HUES64 (cell line): ENCODE results near the gene ZBTB25.
A peak's percentile ranks its signal among the peaks of the same experiment; 100 is the strongest.

Source experiments
- H3K27ac ChIP-seq: 2 replicates; pipeline ENCODE4 v1.7.0; 2013; ENCODE audit warnings: low read depth, low read length, inconsistent platforms
- H3K27me3 ChIP-seq: 2 replicates; pipeline ENCODE4 v1.6.1; 2013; ENCODE audit warnings: mild to moderate bottlenecking, low read length; ENCODE audit not compliant: insufficient read depth
- H3K36me3 ChIP-seq: 2 replicates; pipeline ENCODE4 v1.6.1; 2013; ENCODE audit warnings: mild to moderate bottlenecking, low read length; ENCODE audit not compliant: insufficient read depth
- H3K4me1 ChIP-seq: 2 replicates; pipeline ENCODE4 v1.6.1; 2013; ENCODE audit warnings: mild to moderate bottlenecking, low read length, moderate library complexity; ENCODE audit not compliant: insufficient read depth
- H3K4me3 ChIP-seq: 2 replicates; pipeline ENCODE4 v1.5.1; 2013; ENCODE audit warnings: mild to moderate bottlenecking, low read length, moderate library complexity
- H3K9ac ChIP-seq: 2 replicates; pipeline ENCODE4 v1.6.1; 2013; ENCODE audit warnings: mild to moderate bottlenecking, low read depth, low read length
- H3K9me3 ChIP-seq: 2 replicates; pipeline ENCODE4 v1.6.1; 2013; ENCODE audit warnings: low read depth, low read length; ENCODE audit not compliant: insufficient read depth
- WGBS: fragments of 150-250, 120-280 bp; methylation state at CpG from one replicate; pipeline ENCODE4 v1.1.7; 2013; ENCODE audit warnings: missing lambda C conversion rate; 5-methylcytosine and 5-hydroxymethylcytosine counted together

ZBTB25 gene

DNA sequence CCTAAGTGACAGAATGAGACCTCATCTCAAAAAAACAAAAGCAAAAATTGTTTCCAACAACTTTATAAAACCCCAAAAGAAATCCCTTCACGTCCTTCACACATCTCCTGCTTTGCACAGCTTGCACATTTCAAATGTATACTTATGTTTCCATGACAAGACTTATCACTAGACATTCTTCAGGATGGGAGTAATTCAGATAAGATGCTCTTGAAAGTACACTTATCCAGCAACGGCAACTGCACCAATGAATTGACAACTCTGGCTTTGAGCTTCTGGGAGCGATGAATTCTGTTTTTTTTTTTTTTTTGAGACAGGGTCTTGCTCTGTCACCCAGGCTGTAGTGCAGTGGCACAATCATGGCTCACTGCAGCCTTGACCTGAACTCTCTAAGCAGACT is 69.1 kb downstream of the ZBTB25 start:
- no peaks in the 10 kb centered on the region for H3K9me3 ChIP-seq
- no peaks in the 10 kb centered on the region for H3K27me3 ChIP-seq
- H3K27ac ChIP-seq = no peak overlapping the region
- H3K36me3 ChIP-seq = peaks cover 97% of the 10 kb centered on the region
- no peak overlapping the region for H3K9ac ChIP-seq
- H3K4me3 ChIP-seq = no peak overlapping the region
- H3K4me1 ChIP-seq = no peaks in the 10 kb centered on the region
- WGBS = 92% methylated on average over 3 of the region's 3 CpGs

DNA sequence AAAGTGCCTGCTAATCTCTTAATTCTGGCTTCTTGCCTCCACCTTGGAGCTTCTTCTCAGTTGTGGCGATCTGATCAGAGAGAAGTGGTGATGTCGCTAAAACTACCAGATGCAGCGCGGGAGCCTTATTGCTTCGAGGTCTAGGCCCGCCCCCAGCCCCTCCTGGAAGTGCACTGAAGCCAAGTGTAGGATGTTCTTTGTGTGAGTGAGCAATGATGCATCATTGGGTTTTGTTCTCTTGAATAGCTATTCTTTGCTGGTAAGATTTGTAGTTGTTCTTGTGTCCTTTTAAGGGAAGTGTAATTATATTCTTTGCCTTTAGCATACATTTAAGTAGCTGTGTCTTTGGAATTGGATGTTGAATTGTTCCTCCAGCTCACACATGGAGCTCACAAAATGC is 79.7 kb downstream of the ZBTB25 start:
- Histone ChIP-seq H3K27me3 (no peaks in the 10 kb centered on the region), H3K27ac (no peak overlapping the region), H3K4me1 (no peaks in the 10 kb centered on the region), H3K36me3 (peaks cover 92% of the 10 kb centered on the region), H3K9ac (no peak overlapping the region), H3K9me3 (no peaks in the 10 kb centered on the region), H3K4me3 (no peak overlapping the region)
- WGBS = 95% methylated on average over 6 of the region's 6 CpGs

DNA sequence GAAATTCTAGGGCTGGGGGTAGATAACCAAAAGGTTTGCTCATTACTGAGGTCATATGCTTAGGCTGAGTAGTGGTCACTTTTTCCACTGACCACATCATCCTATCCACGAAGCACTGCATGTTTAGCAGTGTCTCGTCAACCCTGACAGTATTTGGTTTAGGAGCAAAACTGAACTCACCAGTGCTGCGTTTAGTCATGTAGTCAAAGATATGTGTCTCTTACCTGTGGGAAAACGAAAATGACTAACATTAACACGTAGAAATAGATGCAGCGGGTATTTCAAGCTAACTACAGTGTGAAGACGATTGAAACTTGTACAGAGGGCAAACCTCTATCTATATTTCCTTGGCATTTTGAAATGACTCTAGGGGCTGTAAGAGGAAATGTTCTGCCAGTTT is 80.9 kb downstream of the ZBTB25 start:
- no peak overlapping the region for H3K9ac ChIP-seq
- no peaks in the 10 kb centered on the region for H3K9me3 ChIP-seq
- no peaks in the 10 kb centered on the region for H3K4me1 ChIP-seq
- no peak overlapping the region for H3K4me3 ChIP-seq
- 96% methylated on average over 7 of the region's 7 CpGs for WGBS
- no peaks in the 10 kb centered on the region for H3K27me3 ChIP-seq
- peaks cover 89% of the 10 kb centered on the region for H3K36me3 ChIP-seq
- H3K27ac ChIP-seq = no peak overlapping the region

DNA sequence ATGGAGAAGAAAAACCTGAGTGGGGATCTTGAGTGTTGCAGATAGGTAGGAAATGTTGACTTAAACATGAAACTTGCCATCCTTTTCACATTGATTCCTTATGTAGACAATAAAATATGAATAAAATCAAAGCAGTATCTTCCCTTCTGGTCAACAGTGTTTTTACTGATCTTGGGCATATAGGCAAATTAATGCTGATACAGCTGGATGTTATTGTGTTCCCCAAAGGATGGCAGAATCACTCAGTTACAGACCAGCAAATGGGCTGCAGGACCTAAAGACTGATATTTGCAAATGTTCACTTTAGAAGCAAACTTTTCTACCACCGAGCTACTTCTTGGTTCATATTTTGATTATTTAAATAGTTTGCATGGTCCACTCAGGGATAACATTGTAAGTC is 81.6 kb downstream of the ZBTB25 start:
- Histone ChIP-seq H3K27ac (no peak overlapping the region), H3K36me3 (peaks cover 89% of the 10 kb centered on the region), H3K4me1 (no peaks in the 10 kb centered on the region), H3K4me3 (no peak overlapping the region), H3K9ac (no peak overlapping the region), H3K27me3 (no peaks in the 10 kb centered on the region), H3K9me3 (no peaks in the 10 kb centered on the region)
- WGBS = 100% methylated on average over 1 of the region's 1 CpG

DNA sequence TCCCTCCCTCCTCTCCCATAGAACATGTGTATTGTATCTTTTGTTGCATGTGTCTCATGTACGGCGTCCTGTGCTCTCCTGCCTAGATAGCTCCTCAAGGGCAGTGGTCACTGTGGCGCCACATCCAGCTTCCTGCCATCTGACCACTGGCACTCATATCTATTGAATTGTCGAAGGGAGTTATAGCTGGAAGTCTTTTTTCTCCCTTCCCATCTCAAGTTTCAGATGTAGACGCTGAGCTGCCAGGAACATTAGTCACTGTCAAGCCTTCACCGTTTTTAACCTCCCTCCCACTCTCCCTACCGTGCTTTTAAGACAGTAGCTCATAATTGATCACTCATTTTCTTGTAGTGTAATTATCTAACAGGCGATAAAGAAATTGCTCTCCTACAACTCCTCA is 82.5 kb downstream of the ZBTB25 start:
- no peaks in the 10 kb centered on the region for H3K9me3 ChIP-seq
- H3K36me3 ChIP-seq = peaks cover 89% of the 10 kb centered on the region
- no peak overlapping the region for H3K27ac ChIP-seq
- no peaks in the 10 kb centered on the region for H3K27me3 ChIP-seq
- H3K4me3 ChIP-seq = no peak overlapping the region
- H3K4me1 ChIP-seq = no peaks in the 10 kb centered on the region
- no peak overlapping the region for H3K9ac ChIP-seq
- WGBS = 96% methylated on average over 8 of the region's 8 CpGs

- peaks cover 89% of the 10 kb centered on the region for H3K36me3 ChIP-seq
Measured at GRCh38 chr14:64419003-64419402, 84.6 kb downstream of the ZBTB25 start.

GRCh38 chr14:64417771-64418125 is 85.9 kb downstream of the ZBTB25 start:
- no peaks in the 10 kb centered on the region for H3K4me1 ChIP-seq
- no peak overlapping the region for H3K9ac ChIP-seq
- no peaks in the 10 kb centered on the region for H3K27me3 ChIP-seq
- H3K9me3 ChIP-seq = no peaks in the 10 kb centered on the region
- 96% methylated on average over 6 of the region's 7 CpGs for WGBS
- no peak overlapping the region for H3K27ac ChIP-seq
- H3K4me3 ChIP-seq = no peak overlapping the region
- peaks cover 92% of the 10 kb centered on the region for H3K36me3 ChIP-seq

More at GRCh38 chr14:64419003-64419402, 84.6 kb downstream of the ZBTB25 start:
- Histone ChIP-seq H3K27me3 (no peaks in the 10 kb centered on the region), H3K9me3 (no peaks in the 10 kb centered on the region), H3K4me1 (no peaks in the 10 kb centered on the region), H3K9ac (no peak overlapping the region), H3K27ac (no peak overlapping the region), H3K4me3 (no peak overlapping the region)
- WGBS = 92% methylated on average over 7 of the region's 7 CpGs

GRCh38 chr14:64417055-64417770 is 86.4 kb downstream of the ZBTB25 start:
- Histone ChIP-seq H3K4me3 (no peak overlapping the region), H3K9ac (no peak overlapping the region), H3K9me3 (no peaks in the 10 kb centered on the region), H3K27me3 (no peaks in the 10 kb centered on the region), H3K27ac (no peak overlapping the region), H3K4me1 (no peaks in the 10 kb centered on the region), H3K36me3 (peaks cover 92% of the 10 kb centered on the region)
- WGBS = 94% methylated on average over 4 of the region's 5 CpGs

GRCh38 chr14:64416348-64416932 is 87.2 kb downstream of the ZBTB25 start:
- H3K4me3 ChIP-seq = no peak overlapping the region
- H3K4me1 ChIP-seq = no peaks in the 10 kb centered on the region
- H3K27ac ChIP-seq = no peak overlapping the region
- no peak overlapping the region for H3K9ac ChIP-seq
- 100% methylated on average over 3 of the region's 3 CpGs for WGBS
- no peaks in the 10 kb centered on the region for H3K9me3 ChIP-seq
- no peaks in the 10 kb centered on the region for H3K27me3 ChIP-seq
- H3K36me3 ChIP-seq = peaks cover 94% of the 10 kb centered on the region

DNA sequence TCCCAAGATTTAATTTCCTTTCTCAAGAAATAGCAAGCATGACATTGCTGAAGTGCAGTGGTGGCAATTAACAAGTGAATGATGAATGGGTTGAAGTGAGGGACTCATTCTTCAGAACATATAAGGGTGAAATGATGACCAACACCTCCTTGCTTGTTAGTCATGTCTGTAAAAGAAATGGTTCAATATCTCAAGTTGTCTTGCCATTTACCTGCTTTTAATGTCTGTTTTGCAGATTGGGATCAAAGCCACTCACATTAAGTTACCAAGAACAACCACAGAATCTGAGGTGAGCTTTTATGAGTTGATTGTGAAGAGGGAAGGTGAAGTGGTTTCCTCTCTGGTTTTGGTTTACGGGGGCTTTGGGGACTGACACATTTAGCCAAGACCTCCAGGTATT is 91.4 kb downstream of the ZBTB25 start:
- Histone ChIP-seq H3K36me3 (peaks cover 81% of the 10 kb centered on the region), H3K27me3 (no peaks in the 10 kb centered on the region), H3K4me1 (no peaks in the 10 kb centered on the region), H3K4me3 (no peak overlapping the region), H3K9me3 (no peaks in the 10 kb centered on the region), H3K27ac (no peak overlapping the region), H3K9ac (no peak overlapping the region)
- WGBS = 92% methylated on average over 1 of the region's 1 CpG

- H3K27ac ChIP-seq = peak overlapping the region; percentile 35; the same call in 1 of the 2 replicates
- H3K4me1 ChIP-seq = no peaks in the 10 kb centered on the region
- peaks cover 76% of the 10 kb centered on the region for H3K36me3 ChIP-seq
- H3K9ac ChIP-seq = no peak overlapping the region
- WGBS = 93% methylated on average over 4 of the region's 4 CpGs
- H3K4me3 ChIP-seq = no peak overlapping the region
- H3K9me3 ChIP-seq = no peaks in the 10 kb centered on the region
- no peaks in the 10 kb centered on the region for H3K27me3 ChIP-seq
Measured at GRCh38 chr14:64411001-64411400, 92.6 kb downstream of the ZBTB25 start.
